Adrenal gland (tissue), 12 donors: ENCODE data around the gene NCR3LG1. TPM values are rescaled to one million over a fixed set of nuclear protein-coding genes. Genes with fewer than 3 reads are reported as not detected.
A peak's percentile ranks its signal among the peaks of the same experiment; 100 is the strongest.

ENCODE experiments used
- DNase-seq, 7 donors: peaks; one replicate each; pipeline ENCODE4 v3.0.0-alpha.2; 2019 to 2020
- H3K27ac ChIP-seq, 5 donors: fragments of 200-600 bp; sonication (generic) in 4 of 5; 1 replicate in 3 of 5; 2 replicates in 2 of 5; pipeline versions ENCODE4 v1.5.1 to v1.8.0; 2016 to 2020; ENCODE audit warnings: mild to moderate bottlenecking in 1 of 5
- H3K27me3 ChIP-seq: fragments of 200-600 bp; 2 replicates; pipeline ENCODE4 v1.8.0; 2021
- H3K36me3 ChIP-seq, 2 donors: fragments of 200-600 bp; replicated peaks in 1 of 2; 1 replicate in 1 of 2; 2 replicates in 1 of 2; pipeline versions ENCODE4 v1.5.1 to v1.8.0; 2018 to 2022
- H3K4me1 ChIP-seq, 2 donors: fragments of 200-600 bp; replicated peaks in 1 of 2; 1 replicate in 1 of 2; 2 replicates in 1 of 2; pipeline versions ENCODE4 v1.5.1 to v1.8.0; 2018 to 2021
- H3K4me3 ChIP-seq, 4 donors: fragments of 200-600 bp; sonication (generic) in 3 of 4; one replicate each; pipeline ENCODE4 v1.5.1; 2016 to 2018
- H3K9me3 ChIP-seq, 3 donors: fragments of 200-600 bp; sonication (generic) in 1 of 3; replicated peaks in 1 of 3; 1 replicate in 2 of 3; 2 replicates in 1 of 3; pipeline versions ENCODE4 v1.5.1 to v1.8.0; 2016 to 2021
- POLR2A ChIP-seq, 2 donors: fragments of 450-650 bp; IDR thresholded peaks; one replicate each; pipeline ENCODE4 v1.6.1; 2017; ENCODE audit warnings: antibody characterized with exemption in 2 of 2, mild to moderate bottlenecking in 2 of 2, moderate library complexity in 1 of 2
- WGBS, 4 donors: extraction: QIAGEN DNeasy Blood & Tissue Kit in 2 of 4; methylation state at CpG; one replicate each; pipeline versions ENCODE4 v1.1.5 to v1.1.7; 2013 to 2017; 5-methylcytosine and 5-hydroxymethylcytosine counted together
- intact Hi-C, 2 donors: fragments of 100-400 bp; cut with DNase I; formaldehyde crosslinking; loops; one replicate each; pipeline versions ENCODE4 v1.14.1 to v1.15.0; 2022 to 2023
- polyA plus RNA-seq, 3 donors: library from polyadenylated mRNA; stranded (reverse); fragments of 200-250 nt in 2 of 3; fragments of 350-450 nt in 1 of 3; fragmentation: Illumina TruSeq in 1 of 3; extraction: RNeasy Lipid Tissue Mini Kit (QIAGEN cat#74804) in 1 of 3; gene quantifications; one replicate each; pipeline ENCODE4 v1.2.3, GENCODE V29; 2013 to 2014
- total RNA-seq, 9 donors: library from RNA; depleted of rRNA in 4 of 9; stranded (reverse); fragments of >200 nt in 4 of 9; fragments of 120-200 nt in 1 of 9; fragmentation: NEBNext Ultra II Directional in 1 of 9; extraction: Animal tissue kit (Norgen Biotek cat#: 25700) in 1 of 9; gene quantifications; one replicate each; pipeline versions ENCODE4 v1.1.0 to v1.2.4, GENCODE V29; 2013 to 2023
- TF ChIP-seq, protein P1 (sequence below), 6 experiments: fragments of 450-650 bp in 4 of 6; fragments of 200-600 bp in 2 of 6; sonication (generic) in 1 of 6; IDR thresholded peaks; 1 replicate in 5 of 6; 2 replicates in 1 of 6; pipeline versions ENCODE4 v1.5.1 to v1.8.0; 2016 to 2021; ENCODE audit warnings: antibody characterized with exemption in 6 of 6, mild to moderate bottlenecking in 2 of 6, moderate library complexity in 1 of 6
- donor health status: healthy with polysubstance abuse.
- donor health status: Bipolar disorder and iron deficiency.
- donor health status: DM: yes; HTN: yes; CAD: no.
- donor health status: DM: no; HTN: no; CAD: no.
- donor health status: DM: no; HTN: no; CAD: no.
- donor health status: DM: yes; HTN: yes; CAD: no.

The NCR3LG1 gene
- total and polyA plus RNA-seq, 12 donors: 0.13 to 10.1 (median 1.4) TPM

DNA sequence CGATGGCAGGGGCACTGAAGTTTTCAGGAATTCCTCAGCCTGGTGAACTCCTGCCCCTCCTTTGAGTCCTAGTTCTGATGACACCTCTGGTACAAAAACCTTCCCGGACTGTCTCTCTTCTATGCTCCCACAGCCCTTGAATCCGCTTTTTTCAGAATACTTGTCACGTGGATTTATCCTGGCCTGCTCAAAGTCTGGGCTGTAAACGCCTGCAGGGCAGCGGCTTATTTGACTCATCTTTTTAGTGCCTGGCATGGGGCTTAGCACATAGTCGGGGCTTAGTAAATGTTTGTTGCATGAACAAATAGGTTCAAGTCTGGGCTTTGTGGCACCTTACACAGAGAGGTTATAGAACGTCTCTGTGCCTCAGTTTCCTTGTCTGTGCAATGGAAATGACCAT is 50.2 kb downstream of the NCR3LG1 start:
- TF ChIP-seq POLR2A (IDR thresholded peaks at IDR 0.05): no peak
- TF ChIP-seq, protein P1, sequence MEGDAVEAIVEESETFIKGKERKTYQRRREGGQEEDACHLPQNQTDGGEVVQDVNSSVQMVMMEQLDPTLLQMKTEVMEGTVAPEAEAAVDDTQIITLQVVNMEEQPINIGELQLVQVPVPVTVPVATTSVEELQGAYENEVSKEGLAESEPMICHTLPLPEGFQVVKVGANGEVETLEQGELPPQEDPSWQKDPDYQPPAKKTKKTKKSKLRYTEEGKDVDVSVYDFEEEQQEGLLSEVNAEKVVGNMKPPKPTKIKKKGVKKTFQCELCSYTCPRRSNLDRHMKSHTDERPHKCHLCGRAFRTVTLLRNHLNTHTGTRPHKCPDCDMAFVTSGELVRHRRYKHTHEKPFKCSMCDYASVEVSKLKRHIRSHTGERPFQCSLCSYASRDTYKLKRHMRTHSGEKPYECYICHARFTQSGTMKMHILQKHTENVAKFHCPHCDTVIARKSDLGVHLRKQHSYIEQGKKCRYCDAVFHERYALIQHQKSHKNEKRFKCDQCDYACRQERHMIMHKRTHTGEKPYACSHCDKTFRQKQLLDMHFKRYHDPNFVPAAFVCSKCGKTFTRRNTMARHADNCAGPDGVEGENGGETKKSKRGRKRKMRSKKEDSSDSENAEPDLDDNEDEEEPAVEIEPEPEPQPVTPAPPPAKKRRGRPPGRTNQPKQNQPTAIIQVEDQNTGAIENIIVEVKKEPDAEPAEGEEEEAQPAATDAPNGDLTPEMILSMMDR (IDR thresholded peaks at IDR 0.05): no peak
- no peak for DNase-seq
- Histone ChIP-seq H3K4me1 (peaks cover 0 to 16% of the 10 kb centered on the region in 2 donors), H3K4me3 (no peak overlapping the region), H3K27me3 (no peaks in the 10 kb centered on the region), H3K36me3 (no peaks in the 10 kb centered on the region), H3K27ac (no peak overlapping the region), H3K9me3 (no peaks in the 10 kb centered on the region)
- intact Hi-C loops: no loop called here
- WGBS, 4 donors: 77 to 91% (median 86%) methylated on average over 8 of the region's 8 CpGs

DNA sequence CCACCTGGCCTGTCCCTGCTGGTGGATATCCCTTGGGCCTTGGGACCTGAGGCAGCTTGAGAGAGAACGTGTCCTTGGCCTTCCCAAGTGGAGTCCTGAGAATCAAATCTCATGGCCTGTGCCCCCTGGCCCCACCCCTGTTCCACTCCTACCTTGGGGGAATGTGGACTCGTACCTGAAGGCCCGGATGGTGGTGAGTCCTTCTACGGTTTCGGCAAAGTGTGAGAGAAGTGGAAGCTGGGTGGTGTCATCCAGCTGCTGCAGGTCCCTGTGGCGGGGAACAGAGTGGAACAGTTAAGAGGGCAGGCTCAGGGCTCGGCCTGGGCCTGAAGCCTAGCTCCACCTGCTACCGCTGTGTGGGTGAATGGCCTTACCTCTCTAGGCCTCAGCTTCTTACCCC is 50.9 kb downstream of the NCR3LG1 start:
- no peaks in the 10 kb centered on the region for H3K36me3 ChIP-seq
- no peak for DNase-seq
- H3K27ac ChIP-seq: no peak overlapping the region
- no peak for TF ChIP-seq POLR2A (IDR thresholded peaks at IDR 0.05)
- TF ChIP-seq, protein P1 (IDR thresholded peaks at IDR 0.05): no peak
- 90 to 96% (median 93%) methylated on average over 7 to 8 of the region's 8 CpGs for WGBS, 4 donors
- H3K4me1 ChIP-seq: peaks cover 0 to 16% of the 10 kb centered on the region in 2 donors
- no peak overlapping the region for H3K4me3 ChIP-seq
- intact Hi-C loops: no loop called here
- no peaks in the 10 kb centered on the region for H3K27me3 ChIP-seq
- no peaks in the 10 kb centered on the region for H3K9me3 ChIP-seq

DNA sequence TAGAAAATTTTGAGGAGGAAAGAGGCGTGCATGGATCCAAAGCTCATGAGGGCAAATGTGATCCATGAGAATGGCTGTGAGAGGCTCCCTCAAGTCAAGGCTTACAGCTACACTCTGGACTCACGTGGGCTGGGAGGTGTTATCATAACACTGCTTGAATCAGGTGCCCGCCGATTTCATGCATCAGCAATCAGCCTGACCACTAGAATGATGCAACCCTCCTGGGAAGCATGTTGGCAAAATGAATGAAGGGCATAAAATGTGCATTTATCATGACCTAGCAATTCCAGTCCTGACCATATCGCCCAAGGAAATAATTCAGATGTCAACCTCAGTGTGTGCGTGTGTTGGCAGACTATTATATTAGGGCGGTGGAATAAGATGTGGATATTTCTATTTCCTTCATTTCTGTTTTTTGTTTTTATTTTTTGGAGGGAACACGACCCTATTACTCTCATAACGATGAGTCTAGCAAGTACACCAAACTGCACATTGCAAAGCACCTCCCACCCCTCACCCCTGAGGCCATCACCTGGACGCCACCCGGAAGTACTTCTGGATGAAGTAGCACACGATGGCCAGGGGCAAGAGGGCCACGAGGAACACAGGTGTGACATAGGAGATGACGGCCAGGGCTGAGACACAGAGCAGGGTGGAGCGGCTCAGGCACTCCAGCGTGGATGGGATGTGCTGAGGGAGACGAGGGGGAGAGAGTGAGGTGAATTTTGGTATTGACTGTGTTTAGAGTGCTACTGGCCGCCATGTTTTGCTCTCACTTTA is 52.6 kb downstream of the NCR3LG1 start:
- H3K27ac ChIP-seq: no peak overlapping the region
- intact Hi-C loops: no loop called here
- 82 to 85% (median 83%) methylated on average over 18 of the region's 18 CpGs for WGBS, 4 donors
- H3K4me3 ChIP-seq: no peak overlapping the region
- no peaks in the 10 kb centered on the region for H3K27me3 ChIP-seq
- H3K36me3 ChIP-seq: no peaks in the 10 kb centered on the region
- DNase-seq: no peak
- no peak for TF ChIP-seq POLR2A (IDR thresholded peaks at IDR 0.05)
- TF ChIP-seq, protein P1 (IDR thresholded peaks at IDR 0.05): no peak
- H3K4me1 ChIP-seq: peaks cover 0 to 16% of the 10 kb centered on the region in 2 donors
- H3K9me3 ChIP-seq: no peaks in the 10 kb centered on the region

DNA sequence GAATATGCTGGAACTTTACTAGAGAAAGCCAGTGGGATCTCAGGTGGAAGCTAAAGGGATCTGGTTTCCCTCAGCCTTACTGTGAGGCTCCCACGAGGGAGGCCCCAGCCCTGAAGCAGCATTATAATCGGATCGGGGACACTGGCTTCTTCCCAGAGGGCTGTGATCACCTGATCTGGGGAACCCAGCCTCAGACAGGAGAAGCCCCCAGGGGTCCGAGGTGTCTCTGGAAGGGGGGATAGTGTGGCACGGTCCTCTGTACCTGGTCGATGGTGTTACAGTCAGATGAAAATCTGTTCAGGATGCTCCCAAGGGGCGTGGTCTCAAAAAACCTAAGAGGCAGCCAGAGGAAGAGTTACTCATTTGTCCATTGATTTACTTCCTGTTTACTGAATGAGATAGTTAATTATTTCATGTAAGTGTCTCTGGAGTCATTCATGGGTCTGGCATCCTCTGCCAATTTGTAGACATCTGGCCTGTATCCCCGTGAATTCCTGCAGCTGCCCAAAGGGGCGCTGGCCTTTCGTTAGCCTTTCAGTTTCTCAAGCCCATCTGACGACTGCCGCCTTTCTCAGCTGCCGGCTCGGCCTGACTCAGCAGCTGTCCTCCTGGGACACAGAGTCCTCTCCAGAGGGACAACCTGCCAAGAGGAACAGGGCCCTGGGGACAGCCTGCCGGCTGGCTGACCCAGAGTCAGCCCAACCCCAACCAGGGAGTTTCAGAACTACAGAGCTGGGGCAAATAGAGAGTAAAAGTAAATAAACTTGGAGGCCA is 53.8 kb downstream of the NCR3LG1 start:
- H3K9me3 ChIP-seq: no peaks in the 10 kb centered on the region
- WGBS, 4 donors: 39 to 55% (median 51%) methylated on average over 14 to 15 of the region's 15 CpGs
- H3K36me3 ChIP-seq: no peaks in the 10 kb centered on the region
- DNase-seq: peak; percentile 57 to 96 (median 86)
- peaks cover 0 to 16% of the 10 kb centered on the region in 2 donors for H3K4me1 ChIP-seq
- peak overlapping the region in 4 of 5 donors; percentile 41 to 82 (median 67) for H3K27ac ChIP-seq
- H3K4me3 ChIP-seq: no peak overlapping the region
- no peak for TF ChIP-seq POLR2A (IDR thresholded peaks at IDR 0.05)
- TF ChIP-seq, protein P1 (IDR thresholded peaks at IDR 0.05): peak in 4 of 6 experiments; percentile 11 to 42 (median 32)
- H3K27me3 ChIP-seq: no peaks in the 10 kb centered on the region
- intact Hi-C loops: no loop called here
